GM21447 (cell line): Measurements from ENCODE around the gene ZNF136.

Experiments
- ATAC-seq: cut with Tn5 transposase; IDR thresholded peaks from one replicate; pipeline ENCODE4 v1.9.1; 2021; ENCODE audit not compliant: unreplicated experiment

Gene ZNF136

GRCh38 chr19:12162882-12163806, at the start of gene ZNF136:
TSS of gene ZNF136 (plus strand) at chr19:12163096. CDS start at chr19:12163204, 108 bp downstream.
- peak; percentile 95 for ATAC-seq

- no peak for ATAC-seq
These were observed 49.8 kb upstream of the ZNF136 start for GRCh38 chr19:12113121-12113520.

- no peak for ATAC-seq
These were observed 45.5 kb upstream of the ZNF136 start for GRCh38 chr19:12117201-12117970.

GRCh38 chr19:12126707-12127106, 36.2 kb upstream of the ZNF136 start:
- ATAC-seq, result no peak

GRCh38 chr19:12133069-12133468, 29.8 kb upstream of the ZNF136 start:
- ATAC-seq, result no peak

- no peak for ATAC-seq
These were observed 25.5 kb upstream of the ZNF136 start for GRCh38 chr19:12137221-12137940.

- no peak for ATAC-seq
These were observed 23.6 kb upstream of the ZNF136 start for GRCh38 chr19:12139269-12139668.

GRCh38 chr19:12139885-12140544, 22.9 kb upstream of the ZNF136 start, which contains the start of gene ZNF20:
TSS of gene ZNF20 (minus strand) at chr19:12140350. CDS start at chr19:12140182, 168 bp downstream.
- peak; percentile 88 for ATAC-seq

GRCh38 chr19:12140545-12141404, 22.1 kb upstream of the ZNF136 start:
- peak; percentile 15 for ATAC-seq

GRCh38 chr19:12141405-12141736, 21.5 kb upstream of the ZNF136 start:
- ATAC-seq, result no peak

- ATAC-seq, result no peak
These were observed 17.5 kb upstream of the ZNF136 start for GRCh38 chr19:12145348-12145747.

GRCh38 chr19:12155324-12155860, 7.5 kb upstream of the ZNF136 start:
- no peak for ATAC-seq

GRCh38 chr19:12156223-12157058, 6.5 kb upstream of the ZNF136 start, which contains the start of gene ZNF625:
TSS of gene ZNF625 (minus strand) at chr19:12156734. CDS start at chr19:12156558, 176 bp downstream.
- peak; percentile 76 for ATAC-seq

- ATAC-seq, result no peak
These were observed 3.0 kb upstream of the ZNF136 start for GRCh38 chr19:12159773-12160414.

- ATAC-seq, result no peak
These were observed 399 bp upstream of the ZNF136 start for GRCh38 chr19:12162513-12162881.

GRCh38 chr19:12163826-12164225, 930 bp downstream of the ZNF136 start:
- ATAC-seq, result no peak

- no peak for ATAC-seq
These were observed 3.7 kb downstream of the ZNF136 start for GRCh38 chr19:12166626-12167025.

GRCh38 chr19:12180377-12180776, 17.5 kb downstream of the ZNF136 start:
- ATAC-seq, result no peak
